Tibial nerve (tissue), 4 donors: Measurements from ENCODE around the gene ATMIN. TPM values are rescaled to one million over a fixed set of nuclear protein-coding genes. Genes with fewer than 3 reads are reported as not detected.

Experiments
- DNase-seq, 2 donors: peaks; one replicate each; pipeline ENCODE4 v3.0.0-alpha.2; 2019; ENCODE audit warnings: low spot score in 2 of 2
- H3K27ac ChIP-seq, 4 donors: fragments of 200-600 bp; sonication (generic) in 3 of 4; one replicate each; pipeline ENCODE4 v1.5.1; 2017 to 2019; ENCODE audit warnings: mild to moderate bottlenecking in 1 of 4
- H3K27me3 ChIP-seq, 2 donors: fragments of 200-600 bp; sonication (generic) in 1 of 2; one replicate each; pipeline versions ENCODE4 v1.5.1 to v1.6.0; 2017 to 2019
- H3K36me3 ChIP-seq, 3 donors: fragments of 200-600 bp; sonication (generic); one replicate each; pipeline ENCODE4 v1.5.1; 2018 to 2019
- H3K4me1 ChIP-seq, 4 donors: fragments of 200-600 bp; sonication (generic) in 3 of 4; one replicate each; pipeline ENCODE4 v1.5.1; 2017 to 2019
- H3K4me3 ChIP-seq, 4 donors: fragments of 200-600 bp; sonication (generic) in 3 of 4; one replicate each; pipeline ENCODE4 v1.5.1; 2017 to 2019; ENCODE audit warnings: mild to moderate bottlenecking in 1 of 4, moderate library complexity in 1 of 4
- H3K9me3 ChIP-seq, 4 donors: fragments of 200-600 bp; sonication (generic) in 3 of 4; one replicate each; pipeline ENCODE4 v1.5.1; 2017 to 2019
- EP300 ChIP-seq, 2 donors: sonication (generic); formaldehyde crosslinking; IDR thresholded peaks; one replicate each; pipeline ENCODE4 v1.6.1; 2017; ENCODE audit warnings: antibody characterized with exemption in 2 of 2, mild to moderate bottlenecking in 1 of 2
- POLR2A ChIP-seq, 2 donors: fragments of 450-650 bp; IDR thresholded peaks; one replicate each; pipeline ENCODE4 v1.6.1; 2017; ENCODE audit warnings: antibody characterized with exemption in 2 of 2, mild to moderate bottlenecking in 2 of 2, moderate library complexity in 2 of 2
- WGBS, 2 donors: methylation state at CpG; one replicate each; pipeline ENCODE4 v1.1.5; 2018; 5-methylcytosine and 5-hydroxymethylcytosine counted together
- total RNA-seq, 4 donors: library from RNA; depleted of rRNA; stranded (reverse); fragments of >200 nt; gene quantifications; one replicate each; pipeline ENCODE4 v1.1.0, GENCODE V29; 2016
- TF ChIP-seq, protein P1 (sequence below), 5 experiments: fragments of 200-600 bp in 3 of 5; fragments of 450-650 bp in 2 of 5; sonication (generic) in 3 of 5; IDR thresholded peaks; one replicate each; pipeline ENCODE4 v1.5.1; 2016 to 2019; ENCODE audit warnings: antibody characterized with exemption in 5 of 5, mild to moderate bottlenecking in 3 of 5, moderate library complexity in 2 of 5

Gene ATMIN
- total RNA-seq, 4 donors from 2014 or later, result 16.2 to 31.2 (median 24.4) TPM

DNA sequence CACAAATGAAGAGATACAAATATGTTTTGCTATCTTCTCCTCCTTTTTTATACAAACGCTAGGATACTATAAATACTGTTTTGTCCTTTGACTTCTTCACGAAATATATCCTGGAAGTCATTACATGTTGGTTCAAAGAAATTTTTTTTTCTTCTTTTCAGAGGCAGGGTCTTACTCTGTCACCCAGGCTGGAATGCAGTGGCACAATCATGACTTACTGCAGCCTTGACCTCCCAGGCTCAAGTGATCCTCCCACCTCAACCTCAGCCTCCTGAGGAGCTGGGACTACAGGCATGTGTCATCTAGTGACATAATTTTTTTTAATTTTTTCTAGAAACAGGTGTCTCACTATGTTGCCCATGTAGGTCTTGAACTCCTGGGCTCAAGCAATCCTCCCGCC, 45.1 kb upstream of the ATMIN start:
- H3K9me3 ChIP-seq, result no peaks in the 10 kb centered on the region
- 86 to 89% methylated on average over 3 of the region's 3 CpGs for WGBS, 2 donors
- TF ChIP-seq POLR2A (IDR thresholded peaks at IDR 0.05), result no peak
- TF ChIP-seq, protein P1, sequence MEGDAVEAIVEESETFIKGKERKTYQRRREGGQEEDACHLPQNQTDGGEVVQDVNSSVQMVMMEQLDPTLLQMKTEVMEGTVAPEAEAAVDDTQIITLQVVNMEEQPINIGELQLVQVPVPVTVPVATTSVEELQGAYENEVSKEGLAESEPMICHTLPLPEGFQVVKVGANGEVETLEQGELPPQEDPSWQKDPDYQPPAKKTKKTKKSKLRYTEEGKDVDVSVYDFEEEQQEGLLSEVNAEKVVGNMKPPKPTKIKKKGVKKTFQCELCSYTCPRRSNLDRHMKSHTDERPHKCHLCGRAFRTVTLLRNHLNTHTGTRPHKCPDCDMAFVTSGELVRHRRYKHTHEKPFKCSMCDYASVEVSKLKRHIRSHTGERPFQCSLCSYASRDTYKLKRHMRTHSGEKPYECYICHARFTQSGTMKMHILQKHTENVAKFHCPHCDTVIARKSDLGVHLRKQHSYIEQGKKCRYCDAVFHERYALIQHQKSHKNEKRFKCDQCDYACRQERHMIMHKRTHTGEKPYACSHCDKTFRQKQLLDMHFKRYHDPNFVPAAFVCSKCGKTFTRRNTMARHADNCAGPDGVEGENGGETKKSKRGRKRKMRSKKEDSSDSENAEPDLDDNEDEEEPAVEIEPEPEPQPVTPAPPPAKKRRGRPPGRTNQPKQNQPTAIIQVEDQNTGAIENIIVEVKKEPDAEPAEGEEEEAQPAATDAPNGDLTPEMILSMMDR (IDR thresholded peaks at IDR 0.05), result no peak
- TF ChIP-seq EP300 (IDR thresholded peaks at IDR 0.05), result no peak
- no peak overlapping the region for H3K27ac ChIP-seq
- H3K36me3 ChIP-seq, result no peaks in the 10 kb centered on the region
- H3K27me3 ChIP-seq, result no peaks in the 10 kb centered on the region
- H3K4me3 ChIP-seq, result no peak overlapping the region
- DNase-seq, result no peak
- H3K4me1 ChIP-seq, result no peaks in the 10 kb centered on the region

DNA sequence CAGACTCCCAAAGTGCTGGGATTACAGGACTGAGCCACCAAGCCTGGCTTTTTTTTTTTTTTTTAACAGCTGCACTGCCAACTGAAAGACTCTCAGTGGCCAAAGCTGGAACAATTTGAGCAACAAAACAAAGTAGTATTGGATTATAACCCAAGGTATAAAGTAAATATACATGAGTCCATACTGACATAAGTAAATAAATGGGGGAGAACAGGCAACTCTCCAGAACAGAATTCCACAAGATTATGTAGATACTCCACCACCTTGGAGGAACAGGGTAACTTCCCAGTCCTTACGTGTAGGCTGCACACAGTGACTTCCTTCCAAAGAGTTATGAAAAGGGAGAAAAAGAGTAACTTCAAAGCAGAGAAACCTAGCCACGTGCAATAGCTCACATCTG, 44.7 kb upstream of the ATMIN start:
- Histone ChIP-seq H3K4me3 (no peak overlapping the region), H3K36me3 (no peaks in the 10 kb centered on the region), H3K27me3 (no peaks in the 10 kb centered on the region), H3K27ac (no peak overlapping the region), H3K9me3 (no peaks in the 10 kb centered on the region), H3K4me1 (no peaks in the 10 kb centered on the region)
- no peak for DNase-seq
- WGBS, 2 donors, result 94 to 98% methylated on average over 2 of the region's 2 CpGs
- no peak for TF ChIP-seq EP300 (IDR thresholded peaks at IDR 0.05)
- TF ChIP-seq, protein P1 (IDR thresholded peaks at IDR 0.05), result no peak
- no peak for TF ChIP-seq POLR2A (IDR thresholded peaks at IDR 0.05)

DNA sequence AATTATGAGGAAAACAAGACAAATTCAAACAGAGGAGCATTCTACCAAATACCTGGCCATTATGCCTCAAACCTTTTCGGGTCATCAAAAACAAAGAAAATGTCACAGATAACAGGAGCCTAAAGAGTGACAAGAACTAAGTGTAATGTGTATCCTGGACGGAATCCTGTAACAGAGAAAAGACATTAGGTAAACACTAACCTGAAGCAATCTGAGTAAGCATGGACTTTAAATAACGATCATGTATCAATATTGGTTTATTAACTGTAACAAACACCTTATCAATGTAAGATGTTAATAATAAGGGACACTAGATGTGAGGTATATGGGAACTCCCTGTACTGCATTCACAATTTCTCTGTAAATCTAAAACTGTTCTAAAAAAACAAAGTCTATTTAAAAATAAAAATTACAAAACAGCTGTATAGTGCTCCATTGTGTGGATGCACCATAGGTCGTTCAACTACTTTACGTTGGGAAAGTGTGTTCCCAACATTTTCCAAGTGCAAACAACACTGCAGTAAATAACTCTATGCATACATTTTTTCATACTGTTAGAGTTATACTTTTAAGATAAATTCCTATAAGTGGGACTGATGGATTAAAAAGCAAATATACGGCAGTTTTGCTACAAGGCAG, 43.7 kb upstream of the ATMIN start:
- Histone ChIP-seq H3K9me3 (no peaks in the 10 kb centered on the region), H3K27ac (no peak overlapping the region), H3K4me3 (no peak overlapping the region), H3K27me3 (no peaks in the 10 kb centered on the region), H3K36me3 (no peaks in the 10 kb centered on the region), H3K4me1 (peaks cover 0 to 3% (median 0%) of the 10 kb centered on the region in 4 donors)
- no peak for DNase-seq
- no peak for TF ChIP-seq POLR2A (IDR thresholded peaks at IDR 0.05)
- TF ChIP-seq, protein P1 (IDR thresholded peaks at IDR 0.05), result no peak
- no peak for TF ChIP-seq EP300 (IDR thresholded peaks at IDR 0.05)
- WGBS, 2 donors, result 63 to 64% methylated on average over 6 of the region's 6 CpGs

DNA sequence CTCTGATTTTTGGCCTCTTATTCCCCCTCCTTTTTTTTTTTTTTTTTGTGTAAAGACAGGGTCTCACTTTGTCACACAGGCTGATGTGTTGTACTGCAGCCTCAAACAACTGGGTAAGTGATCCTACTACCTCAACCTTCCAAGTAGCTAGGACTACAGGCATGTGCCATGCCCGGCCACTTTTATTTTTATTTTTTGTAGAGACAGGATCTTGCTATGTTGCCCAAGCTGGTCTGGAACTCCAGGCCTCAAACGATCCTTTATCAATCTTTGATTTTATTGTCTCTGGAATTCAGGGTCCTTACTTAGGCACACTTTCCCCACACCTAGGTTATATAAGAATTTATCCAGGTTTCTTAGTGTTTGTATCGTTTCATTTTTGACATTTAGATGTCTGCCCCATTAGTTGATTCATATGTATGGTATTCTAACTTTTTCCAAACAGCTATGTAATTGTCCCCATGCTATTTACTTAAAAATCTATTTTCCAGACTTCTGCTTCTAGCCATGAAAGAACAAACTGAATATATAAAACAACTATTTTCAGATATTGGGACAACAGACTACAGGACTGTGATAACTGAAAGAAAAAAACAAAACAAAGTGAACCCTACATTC, 42.9 kb upstream of the ATMIN start:
- Histone ChIP-seq H3K4me1 (peaks cover 0 to 12% (median 1%) of the 10 kb centered on the region in 4 donors), H3K27me3 (no peaks in the 10 kb centered on the region), H3K36me3 (no peaks in the 10 kb centered on the region), H3K9me3 (no peaks in the 10 kb centered on the region), H3K4me3 (no peak overlapping the region), H3K27ac (peak overlapping the region in 2 of 4 donors; percentile 41 to 77)
- no peak for DNase-seq
- TF ChIP-seq EP300 (IDR thresholded peaks at IDR 0.05) (no peak), POLR2A (IDR thresholded peaks at IDR 0.05) (no peak)
- TF ChIP-seq, protein P1 (IDR thresholded peaks at IDR 0.05), result no peak
- 47 to 53% methylated on average over 3 of the region's 3 CpGs for whole genome bisulfite sequencing, 2 donors

DNA sequence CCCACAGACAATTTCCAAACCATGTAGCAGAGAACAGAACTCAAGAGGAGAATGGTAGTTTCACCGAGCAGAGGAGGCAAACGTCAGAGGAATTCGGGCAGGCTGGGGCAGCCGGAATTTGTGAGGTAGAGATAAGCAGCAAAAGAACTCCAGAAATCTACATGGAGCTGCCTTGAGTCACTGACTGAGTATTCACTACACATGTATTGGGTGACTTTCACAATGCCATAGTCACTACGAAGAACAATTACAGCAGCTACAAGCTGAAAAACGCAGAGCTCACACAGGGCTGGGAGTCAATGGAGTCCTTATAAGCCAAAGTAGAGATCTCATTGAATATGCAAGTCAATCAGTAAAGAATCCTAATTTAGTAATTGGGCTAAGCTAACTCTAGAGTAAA, 42.3 kb upstream of the ATMIN start:
- Histone ChIP-seq H3K4me3 (no peak overlapping the region), H3K36me3 (no peaks in the 10 kb centered on the region), H3K9me3 (no peaks in the 10 kb centered on the region), H3K27me3 (no peaks in the 10 kb centered on the region), H3K4me1 (peaks cover 0 to 12% (median 2%) of the 10 kb centered on the region in 4 donors), H3K27ac (peak overlapping the region in 2 of 4 donors; percentile 41 to 77)
- WGBS, 2 donors, result 49 to 54% methylated on average over 6 of the region's 6 CpGs
- TF ChIP-seq, protein P1 (IDR thresholded peaks at IDR 0.05), result no peak
- DNase-seq, result no peak
